GM19025 (cell line): ENCODE results near the gene ARHGAP9.
"Not testable (repeated sequence)": the region's sequence is repeated elsewhere in the genome, so short reads cannot be mapped to it uniquely, and the experiment has no call there.

Experiments
- ATAC-seq: cut with Tn5 transposase; IDR thresholded peaks from one replicate; pipeline ENCODE4 v1.9.1; 2021; ENCODE audit warnings: mild to moderate bottlenecking, low read depth, moderate library complexity; ENCODE audit not compliant: unreplicated experiment

The ARHGAP9 gene

DNA sequence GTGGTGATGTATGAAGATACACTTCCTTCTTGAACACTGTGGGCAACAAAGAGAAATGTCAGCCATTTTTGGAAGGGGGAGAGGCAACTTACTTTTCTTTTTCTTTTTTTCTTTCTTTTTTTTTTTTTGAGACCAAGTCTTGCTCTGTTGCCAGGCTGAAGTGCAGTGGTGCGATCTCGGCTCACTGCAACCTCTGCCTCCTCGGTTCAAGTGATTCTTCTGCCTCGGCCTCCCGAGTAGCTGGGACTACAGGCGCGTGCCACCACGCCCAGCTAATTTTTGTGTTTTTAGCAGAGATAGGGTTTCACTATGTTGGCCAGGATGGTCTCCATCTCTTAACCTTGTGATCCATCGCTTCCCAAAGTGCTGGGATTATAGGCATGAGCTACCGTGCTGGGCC, 38.1 kb upstream of the ARHGAP9 start:
- ATAC-seq, result not testable (repeated sequence)

DNA sequence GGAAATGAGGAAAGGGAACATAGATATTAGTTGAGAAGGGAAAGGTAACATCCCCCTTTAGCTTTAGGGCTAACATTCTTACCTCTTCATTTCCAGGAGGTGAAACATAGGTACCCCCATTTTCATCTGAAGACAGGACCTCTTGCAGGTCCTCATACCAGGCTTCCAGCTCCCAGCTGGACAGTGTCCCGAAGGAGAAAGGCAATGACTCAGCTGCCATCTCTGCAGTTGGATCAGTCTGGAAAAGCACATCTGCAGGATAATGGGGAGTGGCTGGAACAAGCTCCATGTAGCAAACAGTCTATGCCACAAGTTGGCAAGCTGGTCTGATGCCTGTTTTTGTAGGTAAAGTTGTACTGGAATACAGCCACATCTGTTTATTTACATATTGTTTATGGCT, 37.5 kb upstream of the ARHGAP9 start:
- no peak for ATAC-seq

DNA sequence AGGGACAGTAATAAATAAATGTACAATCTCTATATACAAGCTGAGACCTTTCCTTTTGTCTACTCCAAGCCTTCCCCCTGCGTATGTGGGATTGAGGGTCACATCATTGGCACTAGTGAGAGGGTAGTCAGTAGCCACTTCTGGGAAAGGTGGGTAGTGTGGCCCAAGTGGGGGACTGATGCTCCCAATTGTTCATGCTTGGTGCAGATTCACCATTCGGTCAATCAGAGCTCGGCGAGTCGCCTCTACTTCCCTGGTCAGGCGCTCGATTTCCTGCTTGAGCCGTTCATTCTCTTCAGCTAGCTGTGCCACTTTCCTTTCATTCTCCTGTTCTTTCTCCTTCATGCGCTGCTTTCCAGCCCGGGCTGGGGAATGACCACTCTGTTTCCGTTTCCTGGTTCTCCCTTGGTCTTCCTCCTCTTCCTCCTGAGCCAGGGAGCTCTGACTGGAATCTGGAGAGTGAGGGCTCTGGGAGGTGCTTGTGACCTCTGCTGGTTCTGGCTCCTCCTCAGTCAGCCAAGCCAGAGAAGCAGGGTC, 37.0 kb upstream of the ARHGAP9 start:
- no peak for ATAC-seq

DNA sequence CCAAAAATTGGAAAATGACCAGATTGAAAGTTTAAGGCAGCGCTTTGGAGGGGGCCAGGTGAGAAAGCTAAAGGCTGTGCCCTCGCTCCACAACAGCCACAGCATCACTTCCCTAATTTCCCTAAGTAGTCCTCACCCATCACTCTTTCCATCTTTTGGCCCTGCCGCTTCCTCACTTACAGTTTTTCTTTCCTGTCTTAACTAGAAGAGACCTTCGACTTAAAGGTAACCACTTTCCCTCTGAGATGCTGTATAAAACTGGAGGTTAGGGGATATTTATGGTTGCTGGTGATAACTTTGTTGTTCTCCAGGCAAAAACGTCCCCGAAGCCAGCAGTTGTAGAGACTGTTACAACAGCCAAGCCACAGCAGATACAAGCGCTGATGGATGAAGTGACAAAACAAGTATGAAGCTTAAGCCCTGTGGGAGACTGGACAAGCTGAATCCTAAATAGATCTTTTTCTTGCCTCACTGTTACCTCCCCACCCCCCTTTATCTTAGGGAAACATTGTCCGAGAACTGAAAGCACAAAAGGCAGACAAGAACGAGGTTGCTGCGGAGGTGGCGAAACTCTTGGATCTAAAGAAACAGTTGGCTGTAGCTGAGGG, 36.4 kb upstream of the ARHGAP9 start:
- ATAC-seq, result no peak

DNA sequence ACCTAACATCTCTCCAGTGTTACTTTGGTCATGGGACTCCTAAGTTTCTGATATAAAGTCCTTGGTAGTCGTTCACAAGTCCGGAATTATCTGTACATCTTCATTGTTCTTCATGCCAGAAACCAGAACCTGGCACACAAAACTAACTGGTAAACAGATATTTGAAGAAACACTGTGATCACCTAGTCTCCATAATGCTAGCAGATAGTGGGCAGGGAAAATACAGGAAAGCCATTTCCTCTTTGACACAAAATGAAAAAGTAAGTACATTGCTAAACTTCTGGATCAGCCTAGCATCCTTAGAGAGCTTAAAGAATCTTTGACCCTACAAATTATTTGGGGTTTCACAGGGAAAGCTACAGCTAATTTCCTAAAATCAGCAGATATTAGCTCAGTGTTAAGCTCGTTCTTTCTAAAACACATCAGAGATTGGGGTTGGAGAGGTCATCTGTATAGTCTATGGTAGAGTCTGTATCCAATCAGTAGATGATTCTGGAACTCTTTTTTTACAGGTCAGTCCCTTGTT, 35.8 kb upstream of the ARHGAP9 start:
- no peak for ATAC-seq

DNA sequence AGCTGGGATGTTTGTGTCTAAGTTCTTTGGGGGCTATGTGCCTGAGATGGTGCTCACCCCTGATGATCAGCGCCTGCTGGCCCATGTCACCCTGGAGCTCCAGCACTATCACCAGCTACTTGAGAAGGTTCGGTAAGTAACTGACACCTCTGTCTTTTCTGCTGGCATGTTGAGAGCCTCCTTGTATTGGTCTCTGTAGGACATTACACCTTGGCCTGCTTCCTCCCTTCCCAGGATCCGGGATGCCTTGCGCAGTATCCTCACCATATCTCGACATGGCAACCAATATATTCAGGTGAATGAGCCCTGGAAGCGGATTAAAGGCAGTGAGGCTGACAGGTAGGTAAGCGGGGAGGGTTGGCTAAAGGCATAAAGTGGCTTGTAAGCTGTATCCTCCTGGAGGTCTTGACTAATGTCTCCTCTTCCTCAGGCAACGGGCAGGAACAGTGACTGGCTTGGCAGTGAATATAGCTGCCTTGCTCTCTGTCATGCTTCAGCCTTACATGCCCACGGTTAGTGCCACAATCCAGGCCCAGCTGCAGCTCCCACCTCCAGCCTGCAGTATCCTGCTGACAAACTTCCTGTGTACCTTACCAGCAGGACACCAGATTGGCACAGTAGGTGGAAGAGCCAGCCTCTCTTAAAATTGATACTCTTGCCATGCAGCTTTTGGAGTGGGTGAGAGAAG, 35.2 kb upstream of the ARHGAP9 start:
- no peak for ATAC-seq

DNA sequence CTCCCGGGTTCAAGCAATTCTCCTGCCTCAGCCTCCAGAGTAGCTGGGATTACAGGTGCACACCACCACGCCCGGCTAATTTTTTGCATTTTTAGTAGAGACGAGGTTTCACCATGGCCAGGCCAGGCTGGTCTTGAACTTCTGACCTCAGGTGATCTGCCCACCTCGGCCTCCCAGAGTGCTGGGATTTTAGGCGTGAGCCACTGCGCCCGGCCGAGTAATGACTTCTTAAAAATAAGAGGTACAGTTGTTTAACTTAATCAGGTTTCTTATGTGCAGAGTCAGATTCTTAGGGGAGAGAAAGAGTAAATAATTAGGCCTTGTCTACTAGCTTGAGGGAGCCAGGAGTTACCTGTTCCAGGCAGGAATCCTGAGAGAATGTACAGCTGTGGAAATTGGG, 34.6 kb upstream of the ARHGAP9 start:
- not testable (repeated sequence) for ATAC-seq

DNA sequence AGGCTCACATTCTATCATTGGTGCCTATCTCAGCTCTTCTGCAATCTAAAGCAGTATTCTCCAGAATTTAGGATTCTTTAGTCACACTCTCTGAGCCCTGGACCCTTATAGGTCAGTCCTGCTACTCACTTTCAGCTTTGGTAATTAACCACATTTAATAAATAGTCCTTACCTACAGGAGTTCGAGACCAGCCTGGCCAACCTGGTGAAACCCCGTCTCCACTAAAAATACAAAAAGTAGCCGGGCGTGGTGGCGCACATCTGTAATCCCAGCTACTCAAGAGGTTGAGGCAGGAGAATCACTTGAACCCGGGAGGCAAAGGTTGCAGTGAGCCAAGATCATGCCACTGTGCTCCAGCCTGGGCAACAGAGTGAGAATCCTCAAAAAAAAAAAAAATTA, 34.0 kb upstream of the ARHGAP9 start:
- not testable (repeated sequence) for ATAC-seq

DNA sequence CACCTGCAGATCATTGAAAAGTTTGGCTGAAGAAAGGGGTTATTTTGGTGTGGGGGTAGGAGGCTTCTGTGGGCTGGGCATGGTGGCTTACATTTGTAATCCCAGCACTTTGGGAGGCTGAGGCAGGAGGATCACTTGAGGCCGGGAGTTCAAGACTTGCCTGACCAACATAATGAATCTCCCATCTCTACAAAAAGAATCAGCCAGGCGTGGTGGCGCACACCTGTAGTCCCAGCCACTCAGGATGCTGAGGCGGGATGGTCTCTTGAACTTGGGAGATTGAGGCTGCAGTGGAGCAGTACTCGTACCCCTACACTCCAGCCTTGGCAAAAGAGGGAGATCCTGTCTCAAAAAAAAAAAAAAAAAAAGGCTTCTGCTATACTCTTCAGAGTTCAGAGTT, 33.6 kb upstream of the ARHGAP9 start:
- ATAC-seq, result no peak

DNA sequence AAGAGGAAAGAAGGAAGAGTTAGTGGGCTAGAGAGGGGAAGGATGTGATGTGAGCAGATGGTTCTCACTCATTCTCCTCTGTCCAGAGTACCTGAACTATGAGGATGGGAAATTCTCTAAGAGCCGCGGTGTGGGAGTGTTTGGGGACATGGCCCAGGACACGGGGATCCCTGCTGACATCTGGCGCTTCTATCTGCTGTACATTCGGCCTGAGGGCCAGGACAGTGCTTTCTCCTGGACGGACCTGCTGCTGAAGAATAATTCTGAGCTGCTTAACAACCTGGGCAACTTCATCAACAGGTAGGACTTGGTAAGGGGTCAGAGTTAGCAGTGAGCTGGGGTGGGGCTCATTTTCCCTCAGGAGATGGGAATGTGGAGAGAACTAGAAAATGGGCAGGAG, 33.0 kb upstream of the ARHGAP9 start:
- no peak for ATAC-seq

DNA sequence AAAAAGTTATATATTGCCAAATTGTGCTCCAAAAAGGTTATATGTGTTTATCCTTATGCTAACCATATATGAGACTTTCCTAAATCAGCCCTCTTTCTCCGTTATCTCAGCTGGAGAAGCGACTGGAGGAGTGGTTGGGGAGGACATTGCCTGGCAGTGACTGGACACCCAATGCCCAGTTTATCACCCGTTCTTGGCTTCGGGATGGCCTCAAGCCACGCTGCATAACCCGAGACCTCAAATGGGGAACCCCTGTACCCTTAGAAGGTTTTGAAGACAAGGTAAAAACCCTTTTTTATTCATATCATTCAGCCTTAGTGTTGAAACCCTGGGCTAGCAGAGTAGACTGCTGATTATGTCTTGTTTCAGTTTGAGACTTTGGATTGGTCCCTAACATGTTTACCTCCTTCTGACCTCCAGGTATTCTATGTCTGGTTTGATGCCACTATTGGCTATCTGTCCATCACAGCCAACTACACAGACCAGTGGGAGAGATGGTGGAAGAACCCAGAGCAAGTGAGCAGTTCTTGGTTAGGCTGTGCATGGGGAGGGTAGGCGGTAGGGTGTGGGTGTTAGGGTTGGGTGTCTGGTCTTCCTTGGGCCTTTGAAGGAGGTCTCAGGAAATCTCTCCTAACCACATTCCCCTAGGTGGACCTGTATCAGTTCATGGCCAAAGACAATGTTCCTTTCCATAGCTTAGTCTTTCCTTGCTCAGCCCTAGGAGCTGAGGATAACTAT, 32.1 kb upstream of the ARHGAP9 start:
- no peak for ATAC-seq

DNA sequence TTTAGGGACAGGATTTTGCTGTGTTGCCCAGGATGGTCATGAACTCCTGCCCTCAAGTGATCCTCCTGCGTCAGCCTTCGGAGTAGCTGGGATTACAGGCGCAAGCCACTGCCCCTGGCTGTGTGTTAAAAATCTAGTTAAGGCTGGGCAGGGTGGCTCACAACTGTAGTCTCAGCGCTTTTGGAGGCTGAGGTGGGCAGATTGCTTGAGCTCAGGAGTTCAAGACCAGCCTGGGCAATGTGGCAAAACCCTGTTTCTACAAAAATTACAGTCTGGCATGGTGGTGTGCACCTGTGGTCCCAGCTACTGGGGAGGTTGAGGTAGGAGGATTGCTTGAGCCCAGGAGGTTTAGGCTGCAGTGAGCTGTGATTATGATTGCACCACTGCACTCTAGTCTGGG, 31.5 kb upstream of the ARHGAP9 start:
- ATAC-seq, result no peak

DNA sequence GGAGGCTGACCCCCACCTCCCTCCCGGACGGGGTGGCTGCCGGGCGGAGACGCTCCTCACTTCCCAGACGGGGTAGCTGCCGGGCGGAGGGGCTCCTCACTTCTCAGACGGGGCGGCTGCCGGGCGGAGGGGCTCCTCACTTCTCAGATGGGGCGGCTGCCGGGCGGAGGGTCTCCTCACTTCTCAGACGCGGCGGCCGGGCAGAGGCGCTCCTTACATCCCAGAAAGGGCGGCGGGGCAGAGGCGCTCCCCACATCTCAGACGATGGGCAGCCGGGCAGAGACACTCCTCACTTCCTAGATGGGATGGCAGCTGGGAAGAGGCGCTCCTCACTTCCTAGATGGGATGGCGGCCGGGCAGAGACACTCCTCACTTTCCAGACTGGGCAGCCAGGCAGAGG, 28.1 kb upstream of the ARHGAP9 start:
- ATAC-seq, result not testable (repeated sequence)

DNA sequence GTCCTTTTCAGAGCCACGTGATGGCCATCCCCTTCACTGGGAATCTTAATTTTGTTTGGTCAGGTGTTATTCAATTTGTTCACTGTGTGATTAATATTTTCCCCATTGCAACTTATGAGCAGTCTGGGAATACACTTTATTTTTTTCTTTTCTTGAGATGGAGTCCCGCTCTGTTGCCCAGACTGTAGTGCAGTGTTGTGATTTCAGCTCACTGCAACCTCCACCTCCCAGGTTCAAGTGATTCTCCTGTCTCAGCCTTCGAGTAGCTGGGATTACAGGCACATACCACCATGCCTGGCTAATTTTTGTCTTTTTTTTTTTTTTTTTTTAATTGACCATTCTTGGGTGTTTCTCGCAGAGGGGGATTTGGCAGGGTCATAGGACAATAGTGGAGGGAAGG, 26.9 kb upstream of the ARHGAP9 start:
- not testable (repeated sequence) for ATAC-seq

DNA sequence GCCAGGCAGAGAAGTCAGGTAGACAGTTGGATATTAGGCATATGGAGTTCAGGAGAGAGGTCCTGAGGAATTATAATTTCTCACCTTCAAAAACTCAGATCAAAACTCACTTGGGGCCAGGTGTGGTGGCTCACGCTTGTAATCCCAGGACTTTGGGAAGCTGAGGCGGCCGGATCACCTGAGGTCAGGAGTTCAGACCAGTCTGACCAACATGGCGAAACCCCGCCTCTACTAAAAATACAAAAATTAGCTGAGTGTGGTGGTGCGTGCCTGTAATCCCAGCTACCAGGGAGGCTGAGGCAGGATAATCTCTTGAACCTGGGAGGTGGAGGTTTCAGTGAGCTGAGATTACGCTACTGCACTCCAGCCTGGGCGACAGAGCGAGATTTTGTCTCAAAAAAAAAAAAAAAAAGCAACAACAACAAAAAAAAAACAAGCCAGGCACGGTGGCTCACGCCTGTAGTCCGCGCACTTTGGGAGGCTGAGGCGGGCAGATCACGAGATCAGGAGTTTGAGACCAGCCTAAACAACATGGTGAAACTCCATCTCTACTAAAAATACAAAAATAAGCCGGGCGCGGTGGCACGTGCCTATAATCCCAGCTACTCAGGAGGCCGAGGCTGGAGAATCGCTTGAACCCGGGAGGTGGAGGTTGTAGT, 22.8 kb upstream of the ARHGAP9 start:
- ATAC-seq, result not testable (repeated sequence)

DNA sequence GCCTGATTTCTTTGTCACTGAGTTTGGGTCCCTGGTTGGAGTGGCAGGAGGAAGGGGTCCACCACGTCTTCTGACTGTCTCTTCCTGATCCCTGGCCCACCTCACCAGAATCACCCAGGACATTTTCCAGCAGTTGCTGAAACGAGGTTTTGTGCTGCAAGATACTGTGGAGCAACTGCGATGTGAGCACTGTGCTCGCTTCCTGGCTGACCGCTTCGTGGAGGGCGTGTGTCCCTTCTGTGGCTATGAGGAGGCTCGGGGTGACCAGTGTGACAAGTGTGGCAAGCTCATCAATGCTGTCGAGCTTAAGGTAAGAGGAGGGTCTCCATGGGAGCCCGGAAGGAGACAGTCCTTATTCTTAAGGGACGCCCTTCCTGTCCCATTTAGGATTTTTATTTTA, 20.5 kb upstream of the ARHGAP9 start:
- ATAC-seq, result no peak

DNA sequence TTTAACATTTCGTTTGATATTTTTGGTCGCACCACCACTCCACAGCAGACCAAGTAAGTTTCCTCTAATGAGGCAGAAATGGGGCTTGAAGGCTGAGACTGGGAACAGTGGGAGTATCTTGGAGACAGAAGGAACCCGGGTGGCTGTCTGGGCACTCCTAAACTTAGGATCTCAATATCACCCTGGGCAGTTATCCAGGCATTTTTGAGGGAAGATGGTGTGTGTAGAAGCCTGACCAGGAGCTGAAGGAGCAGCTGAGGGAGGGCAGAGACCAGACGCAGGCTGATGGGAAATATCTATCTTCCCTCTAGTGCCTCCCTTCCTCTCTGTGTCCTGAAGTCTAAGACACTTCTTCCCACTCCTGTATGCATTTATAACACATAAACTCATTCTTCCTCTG, 18.9 kb upstream of the ARHGAP9 start:
- no peak for ATAC-seq

DNA sequence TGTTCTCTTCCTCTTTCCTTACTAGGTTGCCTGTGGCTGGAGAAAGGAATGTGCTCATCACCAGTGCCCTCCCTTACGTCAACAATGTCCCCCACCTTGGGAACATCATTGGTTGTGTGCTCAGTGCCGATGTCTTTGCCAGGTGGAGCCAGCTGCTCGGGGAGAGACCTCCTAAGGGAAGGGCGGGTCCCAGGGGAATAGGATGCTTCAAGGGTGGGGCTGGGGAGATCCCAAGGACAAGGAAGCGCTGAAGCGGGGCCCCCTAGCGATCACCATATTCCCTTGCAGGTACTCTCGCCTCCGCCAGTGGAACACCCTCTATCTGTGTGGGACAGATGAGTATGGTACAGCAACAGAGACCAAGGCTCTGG, 18.5 kb upstream of the ARHGAP9 start:
- no peak for ATAC-seq

DNA sequence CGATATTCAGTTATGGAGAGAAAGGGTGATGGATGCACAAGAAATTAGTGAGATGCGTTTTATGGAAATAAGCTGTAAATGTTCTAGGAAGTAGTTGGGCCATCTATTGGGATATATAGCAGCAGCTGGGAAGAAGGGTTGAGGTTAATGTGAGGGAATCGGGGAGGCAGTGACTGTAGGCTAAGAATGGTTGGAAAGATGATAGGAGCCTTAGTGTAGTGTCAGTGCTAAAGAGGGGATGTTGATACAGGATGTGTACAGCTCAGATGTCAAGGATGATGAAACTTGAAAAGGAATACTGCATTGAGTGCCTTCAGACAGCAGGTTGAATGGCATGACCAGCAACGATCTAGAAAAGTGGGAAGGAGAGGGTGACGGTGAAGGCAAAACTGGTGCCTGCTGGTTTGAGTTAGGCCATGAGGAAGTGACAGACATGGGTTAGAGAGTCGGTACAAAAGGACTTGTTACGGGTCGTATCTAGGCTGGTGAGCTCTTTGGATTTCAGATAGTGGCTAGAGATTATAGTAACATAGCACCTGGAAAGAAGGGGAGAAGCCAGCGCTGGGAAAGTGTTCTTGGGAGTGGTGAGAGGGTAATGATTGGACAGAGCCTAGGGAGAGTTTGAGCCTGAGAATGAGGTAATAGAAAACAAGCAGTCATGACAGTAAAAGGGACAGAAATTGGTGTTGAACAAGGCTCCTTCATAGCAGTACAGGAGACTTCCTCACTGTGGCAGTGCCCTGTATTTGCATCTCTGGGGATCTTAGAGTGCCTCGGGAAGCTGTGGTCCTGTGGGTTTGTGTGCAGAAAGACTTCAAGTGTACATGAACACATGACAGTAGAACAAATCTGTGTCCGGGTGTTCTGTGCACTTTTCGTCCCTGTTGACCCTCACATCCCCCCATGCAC, 17.8 kb upstream of the ARHGAP9 start:
- ATAC-seq, result no peak

DNA sequence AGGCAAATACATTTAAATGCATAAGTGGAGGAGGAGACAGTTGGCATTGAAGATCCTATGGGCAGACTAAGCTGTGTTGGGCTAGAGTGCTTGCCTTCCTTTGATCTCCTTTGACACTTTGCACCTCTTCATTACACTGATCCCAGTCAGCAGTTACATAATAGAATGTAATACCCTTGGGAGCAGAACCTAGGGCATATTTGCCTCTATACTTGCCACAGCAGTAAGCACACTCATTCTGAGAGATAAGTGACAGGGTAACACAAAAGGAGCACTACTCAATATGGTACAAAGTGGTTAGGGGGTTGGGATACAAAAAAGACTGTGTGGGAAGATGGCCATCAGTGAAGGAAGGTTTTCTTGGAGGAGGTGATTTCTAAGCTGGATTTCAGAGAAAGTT, 17.2 kb upstream of the ARHGAP9 start:
- ATAC-seq, result no peak
